Measurements from ENCODE around the gene KAZN.

GRCh38 chr1:15099441-15100120 lies 501.1 kb downstream of the KAZN start:
- no peak for TF ChIP-seq CTCF (IDR thresholded peaks at IDR 0.05; ENCODE audit: low read length)
- TF ChIP-seq EZH2 (IDR thresholded peaks at IDR 0.05; ENCODE audit: borderline replicate concordance, low read length): no peak
